Sigmoid colon (tissue), 7 donors: Measurements from ENCODE around the gene GPR119. TPM values are rescaled to one million over a fixed set of nuclear protein-coding genes. Genes with fewer than 3 reads are reported as not detected.

Source experiments
- polyA plus RNA-seq, 3 donors: library from polyadenylated mRNA; stranded (reverse); fragments of 200-250 nt; gene quantifications; one replicate each; pipeline ENCODE4 v1.2.3, GENCODE V29; 2013
- total RNA-seq, 4 donors: library from RNA; depleted of rRNA; stranded (reverse); fragments of >200 nt; gene quantifications; one replicate each; pipeline ENCODE4 v1.1.0, GENCODE V29; 2016
- donor health status: healthy with polysubstance abuse.
- donor health status: Bipolar disorder and iron deficiency.
- donor health status: healthy.

Gene GPR119
- total and polyA plus RNA-seq, 7 donors = not detected

Other genes with a start within 250 kb of the GPR119 start
- 10 to 100 TPM in 3 of 4 donors, 1 to 10 TPM in 1; 9.7 to 19.8 (median 14.2) TPM for gene AIFM1, start 219.8 kb downstream of the GPR119 start, total RNA-seq
- gene AIFM1, start 219.8 kb downstream of the GPR119 start, polyA plus RNA-seq = 10 to 100 TPM; 27.0 to 55.9 (median 47.4) TPM
- 1 to 10 TPM in 2 of 4 donors, not detected in 2; 1.2 to 1.3 TPM for gene RAB33A, start 213.7 kb downstream of the GPR119 start, total RNA-seq
- gene RAB33A, start 213.7 kb downstream of the GPR119 start, polyA plus RNA-seq = 1 to 10 TPM in 2 of 3 donors, not detected in 1; 1.2 to 3.8 TPM
- 1 to 10 TPM; 5.3 to 6.4 (median 5.7) TPM for gene ZNF280C, start 116.8 kb downstream of the GPR119 start, total RNA-seq
- 1 to 10 TPM in 1 of 3 donors, under 1 TPM in 2; under 0.01 to 1.2 (median 0.92) TPM for gene ZNF280C, start 116.8 kb downstream of the GPR119 start, polyA plus RNA-seq
- gene SLC25A14, start 45.8 kb downstream of the GPR119 start, total RNA-seq = 10 to 100 TPM in 3 of 4 donors, 1 to 10 TPM in 1; 8.6 to 16.8 (median 11.6) TPM
- gene SLC25A14, start 45.8 kb downstream of the GPR119 start, polyA plus RNA-seq = 10 to 100 TPM in 1 of 3 donors, 1 to 10 TPM in 2; 4.4 to 10.0 (median 4.8) TPM
- 10 to 100 TPM; 18.9 to 25.2 (median 20.8) TPM for gene RBMX2, start 16.3 kb upstream of the GPR119 start, total RNA-seq
- gene RBMX2, start 16.3 kb upstream of the GPR119 start, polyA plus RNA-seq = 10 to 100 TPM; 16.0 to 24.6 (median 18.7) TPM